ENCODE results near the gene PLA2G4A. TPM values are rescaled to one million over a fixed set of nuclear protein-coding genes. Genes with fewer than 3 reads are reported as not detected.
A peak's percentile ranks its signal among the peaks of the same experiment; 100 is the strongest.

Gene PLA2G4A
- total and polyA plus RNA-seq, 2 donors (not counting 3 experiments of a cell fraction or from before 2014, with no cell fraction given) = 8.2 to 13.3 TPM

DNA sequence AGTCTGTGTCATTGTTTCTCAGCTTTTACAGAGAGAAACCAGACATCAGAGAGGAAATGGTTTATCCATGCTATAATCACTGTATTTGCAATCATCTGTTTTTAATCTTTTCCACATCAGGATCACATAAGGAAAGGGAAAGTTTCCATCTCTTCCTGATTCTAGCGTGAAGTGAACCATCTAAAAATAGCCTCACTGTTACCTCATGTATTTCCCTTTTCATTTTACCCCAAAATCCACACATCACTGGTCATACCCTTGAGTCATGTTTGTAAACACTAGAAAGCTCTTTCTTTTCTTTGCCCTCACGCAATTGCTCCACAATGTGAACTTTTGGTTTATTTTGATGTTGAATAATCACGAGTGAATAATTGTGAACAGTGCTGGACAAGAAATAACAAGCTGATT, 146.0 kb downstream of the PLA2G4A start:
- Histone ChIP-seq H2AFZ (ENCODE audit: low read depth, low read length) (no peak overlapping the region), H3K9me3 (replicated peaks; ENCODE audit: control insufficient read depth, insufficient read depth, low read length) (no peaks in the 10 kb centered on the region), H3K27ac (ENCODE audit: insufficient read depth, low read depth, low read length) (peak overlapping the region; percentile 93), H3K4me3 (replicated peaks in 1 of 3; ENCODE audit: insufficient read depth in 1 of 3, low read depth in 1 of 3, low read length in 3 of 3) (peak overlapping the region in 1 of 3 experiments; percentile 12), H3K9me1 (replicated peaks; ENCODE audit: control insufficient read depth, extremely low read depth, insufficient read depth, low read length) (no peaks in the 10 kb centered on the region), H3K79me2 (ENCODE audit: control insufficient read depth, insufficient read depth, low read length) (peaks cover 10% of the 10 kb centered on the region), H3K4me2 (ENCODE audit: insufficient read depth, low read length) (peak overlapping the region; percentile 79), H3K9ac (replicated peaks; ENCODE audit: extremely low read depth, insufficient read depth, low read length) (peak overlapping the region; percentile 84), H3K36me3 (ENCODE audit: control insufficient read depth in 2 of 2, extremely low read depth in 1 of 2, insufficient read depth in 2 of 2, low read length in 2 of 2) (no peaks in the 10 kb centered on the region), H4K20me1 (replicated peaks; ENCODE audit: control insufficient read depth, extremely low read depth, insufficient read depth, low read length) (no peaks in the 10 kb centered on the region), H3K27me3 (ENCODE audit: control insufficient read depth in 2 of 2, insufficient read depth in 2 of 2, low read length in 2 of 2) (no peaks in the 10 kb centered on the region), H3K4me1 (ENCODE audit: control insufficient read depth, extremely low read depth, insufficient read depth, low read length) (peaks cover 49% of the 10 kb centered on the region)
- ChIA-PET CTCF (interaction anchor here (0.6 to 5.0 kb wide), 10 partner anchors 12 to 1080 kb away, joined by 3 to 41 read pairs (median 6); partner anchors contain the start of genes ODR4, PTGS2 and TPR), POLR2A (interaction anchor here (1.2 to 1.3 kb wide), 2 partner anchors 24 to 294 kb away, joined by 3 to 6 read pairs; partner anchors contain the start of gene PTGS2)
- peak; percentile 98 for DNase-seq (ENCODE audit: low read depth, low spot score)
- intact Hi-C loops (cut with micrococcal nuclease) = loop anchor here (1.0 to 5.0 kb wide), 3 partner anchors 26 to 294 kb away; partner anchors contain the start of gene PTGS2
- FAIRE-seq = peak; percentile 86
- TF ChIP-seq POLR2A (IDR thresholded peaks at IDR 0.05; ENCODE audit: low read depth, low read length) = peak; percentile 28
- peak; percentile 97 for TF ChIP-seq GATA2 (IDR thresholded peaks at IDR 0.05; ENCODE audit: insufficient read depth, insufficient read length, low read depth, low read length)
- TF ChIP-seq MYC (IDR thresholded peaks at IDR 0.05; ENCODE audit: low read depth, low read length) = no peak
- peak; percentile 96 for TF ChIP-seq FOS (IDR thresholded peaks at IDR 0.05; ENCODE audit: borderline replicate concordance, insufficient read depth, low read length)
- no peak for TF ChIP-seq EZH2 (IDR thresholded peaks at IDR 0.05; ENCODE audit: borderline replicate concordance, low read depth, low read length, severe bottlenecking)
- peak; percentile 96 for TF ChIP-seq JUN (IDR thresholded peaks at IDR 0.05; ENCODE audit: borderline replicate concordance, insufficient read depth, insufficient read length, low read depth)
- TF ChIP-seq, protein P1, sequence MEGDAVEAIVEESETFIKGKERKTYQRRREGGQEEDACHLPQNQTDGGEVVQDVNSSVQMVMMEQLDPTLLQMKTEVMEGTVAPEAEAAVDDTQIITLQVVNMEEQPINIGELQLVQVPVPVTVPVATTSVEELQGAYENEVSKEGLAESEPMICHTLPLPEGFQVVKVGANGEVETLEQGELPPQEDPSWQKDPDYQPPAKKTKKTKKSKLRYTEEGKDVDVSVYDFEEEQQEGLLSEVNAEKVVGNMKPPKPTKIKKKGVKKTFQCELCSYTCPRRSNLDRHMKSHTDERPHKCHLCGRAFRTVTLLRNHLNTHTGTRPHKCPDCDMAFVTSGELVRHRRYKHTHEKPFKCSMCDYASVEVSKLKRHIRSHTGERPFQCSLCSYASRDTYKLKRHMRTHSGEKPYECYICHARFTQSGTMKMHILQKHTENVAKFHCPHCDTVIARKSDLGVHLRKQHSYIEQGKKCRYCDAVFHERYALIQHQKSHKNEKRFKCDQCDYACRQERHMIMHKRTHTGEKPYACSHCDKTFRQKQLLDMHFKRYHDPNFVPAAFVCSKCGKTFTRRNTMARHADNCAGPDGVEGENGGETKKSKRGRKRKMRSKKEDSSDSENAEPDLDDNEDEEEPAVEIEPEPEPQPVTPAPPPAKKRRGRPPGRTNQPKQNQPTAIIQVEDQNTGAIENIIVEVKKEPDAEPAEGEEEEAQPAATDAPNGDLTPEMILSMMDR (IDR thresholded peaks at IDR 0.05; ENCODE audit: extremely low read depth in 1 of 2, insufficient read depth in 1 of 2, low read depth in 1 of 2, low read length in 2 of 2) = no peak
- TF ChIP-seq POLR2AphosphoS5 (IDR thresholded peaks at IDR 0.05; ENCODE audit: insufficient read depth, low read depth, low read length) = no peak
- TF ChIP-seq MAX (IDR thresholded peaks at IDR 0.05; ENCODE audit: insufficient read depth, insufficient read length) = no peak
- no TSS peak for BruUV-seq (replicated peaks)
- dilution Hi-C loops (cut with MboI; ENCODE audit: extremely low pct_ligation_motif_present, low sequenced_read_pairs) = no loop called here
